WTC11 (cell line): Measurements from ENCODE around the gene DYNLL1.

Experiments used
- E2F5 ChIP-seq: sonication (generic); formaldehyde crosslinking; IDR thresholded peaks from 2 replicates; pipeline ENCODE4 v1.8.1; 2022; ENCODE audit warnings: mild to moderate bottlenecking, moderate library complexity, missing genetic modification reagents
- TEAD4 ChIP-seq: sonication (generic); formaldehyde crosslinking; IDR thresholded peaks from 2 replicates; pipeline ENCODE4 v1.8.0; 2022; ENCODE audit warnings: mild to moderate bottlenecking, missing genetic modification reagents

GRCh38 chr12:120468325-120468820 is 27.5 kb upstream of the DYNLL1 start:
- no peak for TF ChIP-seq TEAD4 (CRISPR knock-in tag)
- no peak for TF ChIP-seq E2F5 (CRISPR knock-in tag)
